ENCODE data around the gene PAX5. TPM values are rescaled to one million over a fixed set of nuclear protein-coding genes. Genes with fewer than 3 reads are reported as not detected.
"Not testable (repeated sequence)": the region's sequence is repeated elsewhere in the genome, so short reads cannot be mapped to it uniquely, and the experiment has no call there.

Gene PAX5
- 0.94 TPM for total RNA-seq
- polyA plus RNA-seq = under 1 TPM in 2 of 4 donors, not detected in 2; 0.02 to 0.15 TPM

GRCh38 chr9:37033682-37034304 lies at the start of gene PAX5:
Gene PAX5, minus strand, starts transcription at chr9:37034268. Its CDS starts 237 bp downstream, at chr9:37034031.
- no peak for ATAC-seq (ENCODE audit: low read depth in 2 of 2)
- H3K4me3 Mint-ChIP-seq = peak within 1 kb of the TSS; percentile 77 to 87 (median 81)
- H3K27ac Mint-ChIP-seq = peak within 1 kb of the TSS in 1 of 3 donors; percentile 84
- H3K36me3 Mint-ChIP-seq = no peaks in the 10 kb centered on the region
- H3K4me1 Mint-ChIP-seq = peaks cover 16 to 65% (median 24%) of the 10 kb centered on the region in 4 donors
- H3K4me3 ChIP-seq (ENCODE audit: low read depth, low read length) = no peak within 1 kb of the TSS
- no peak within 1 kb of the TSS for H3K27ac ChIP-seq (ENCODE audit: insufficient read depth, low read length, poor library complexity, severe bottlenecking)
- peaks cover 67% of the 10 kb centered on the region for H3K4me1 ChIP-seq (ENCODE audit: control insufficient read depth, insufficient read depth, low read length, poor library complexity, severe bottlenecking)
- DNase-seq = no peak
- H3K9me3 ChIP-seq (ENCODE audit: control insufficient read depth in 2 of 2, low read length in 2 of 2) = peaks cover 4 to 10% of the 10 kb centered on the region in 2 experiments
- no peaks in the 10 kb centered on the region for H3K36me3 ChIP-seq (ENCODE audit: control insufficient read depth, insufficient read depth, low read length)
- peaks cover 51% of the 10 kb centered on the region for H3K27me3 ChIP-seq (ENCODE audit: control insufficient read depth, insufficient read depth, low read length)
- H3K9me3 Mint-ChIP-seq = peaks cover 0 to 12% (median 4%) of the 10 kb centered on the region in 7 donors
- peaks cover 97% of the 10 kb centered on the region for H3K27me3 Mint-ChIP-seq

GRCh38 chr9:37083654-37084053 lies 49.6 kb upstream of the PAX5 start:
- DNase-seq = no peak
- no peaks in the 10 kb centered on the region for H3K9me3 ChIP-seq (ENCODE audit: control insufficient read depth in 2 of 2, low read length in 2 of 2)
- ATAC-seq (ENCODE audit: low read depth in 2 of 2) = no peak
- H3K4me1 Mint-ChIP-seq = peaks cover 43 to 68% (median 63%) of the 10 kb centered on the region in 4 donors
- no peak overlapping the region for H3K27ac ChIP-seq (ENCODE audit: insufficient read depth, low read length, poor library complexity, severe bottlenecking)
- peaks cover 5% of the 10 kb centered on the region for H3K27me3 Mint-ChIP-seq
- H3K4me3 Mint-ChIP-seq = peak overlapping the region; percentile 5 to 93 (median 44)
- H3K4me1 ChIP-seq (ENCODE audit: control insufficient read depth, insufficient read depth, low read length, poor library complexity, severe bottlenecking) = peaks cover 32% of the 10 kb centered on the region
- H3K36me3 Mint-ChIP-seq = peaks cover 30% of the 10 kb centered on the region
- peaks cover 25% of the 10 kb centered on the region for H3K36me3 ChIP-seq (ENCODE audit: control insufficient read depth, insufficient read depth, low read length)
- peaks cover 0 to 2% (median 0%) of the 10 kb centered on the region in 7 donors for H3K9me3 Mint-ChIP-seq
- H3K27ac Mint-ChIP-seq = peak overlapping the region in 1 of 3 donors; percentile 63
- no peaks in the 10 kb centered on the region for H3K27me3 ChIP-seq (ENCODE audit: control insufficient read depth, insufficient read depth, low read length)
- H3K4me3 ChIP-seq (ENCODE audit: low read depth, low read length) = no peak overlapping the region

- Mint-ChIP-seq H3K27me3 (peaks cover 5% of the 10 kb centered on the region), H3K4me3 (peak overlapping the region; percentile 80 to 97 (median 94)), H3K9me3 (peaks cover 0 to 3% (median 0%) of the 10 kb centered on the region in 7 donors), H3K36me3 (peaks cover 27% of the 10 kb centered on the region), H3K27ac (peak overlapping the region in 1 of 3 donors; percentile 97), H3K4me1 (peaks cover 44 to 67% (median 59%) of the 10 kb centered on the region in 4 donors)
- H3K4me1 ChIP-seq (ENCODE audit: control insufficient read depth, insufficient read depth, low read length, poor library complexity, severe bottlenecking) = peaks cover 32% of the 10 kb centered on the region
- H3K4me3 ChIP-seq (ENCODE audit: low read depth, low read length) = peak overlapping the region; percentile 41
- no peak for ATAC-seq (ENCODE audit: low read depth in 2 of 2)
- H3K36me3 ChIP-seq (ENCODE audit: control insufficient read depth, insufficient read depth, low read length) = peaks cover 12% of the 10 kb centered on the region
- DNase-seq = peak in 1 of 3 donors; percentile 13
- peaks cover 2% of the 10 kb centered on the region for H3K27me3 ChIP-seq (ENCODE audit: control insufficient read depth, insufficient read depth, low read length)
- H3K9me3 ChIP-seq (ENCODE audit: control insufficient read depth in 2 of 2, low read length in 2 of 2) = no peaks in the 10 kb centered on the region
- H3K27ac ChIP-seq (ENCODE audit: insufficient read depth, low read length, poor library complexity, severe bottlenecking) = no peak overlapping the region
Measured at GRCh38 chr9:37082214-37082765, 48.2 kb upstream of the PAX5 start.

- not testable (repeated sequence) for H3K36me3 ChIP-seq (ENCODE audit: control insufficient read depth, insufficient read depth, low read length); H3K9me3 Mint-ChIP-seq; H3K27ac ChIP-seq (ENCODE audit: insufficient read depth, low read length, poor library complexity, severe bottlenecking); H3K9me3 ChIP-seq (ENCODE audit: control insufficient read depth in 2 of 2, low read length in 2 of 2); H3K27me3 ChIP-seq (ENCODE audit: control insufficient read depth, insufficient read depth, low read length); DNase-seq; H3K27me3 Mint-ChIP-seq; ATAC-seq (ENCODE audit: low read depth in 2 of 2)
- Mint-ChIP-seq H3K36me3 (peaks cover 19% of the 10 kb centered on the region), H3K4me1 (peaks cover 44 to 67% (median 55%) of the 10 kb centered on the region in 4 donors), H3K4me3 (peak overlapping the region; percentile 51 to 97 (median 94)), H3K27ac (peak overlapping the region in 2 of 3 donors; percentile 78 to 97)
- Histone ChIP-seq H3K4me3 (ENCODE audit: low read depth, low read length) (peak overlapping the region; percentile 92), H3K4me1 (ENCODE audit: control insufficient read depth, insufficient read depth, low read length, poor library complexity, severe bottlenecking) (peaks cover 32% of the 10 kb centered on the region)
Measured at GRCh38 chr9:37081507-37081906, 47.4 kb upstream of the PAX5 start.

- peaks cover 14% of the 10 kb centered on the region for H3K27me3 Mint-ChIP-seq
- H3K9me3 Mint-ChIP-seq; H3K9me3 ChIP-seq (ENCODE audit: control insufficient read depth in 2 of 2, low read length in 2 of 2); ATAC-seq (ENCODE audit: low read depth in 2 of 2); H3K36me3 ChIP-seq (ENCODE audit: control insufficient read depth, insufficient read depth, low read length); DNase-seq; H3K27me3 ChIP-seq (ENCODE audit: control insufficient read depth, insufficient read depth, low read length): not testable (repeated sequence)
- H3K4me3 Mint-ChIP-seq = peak overlapping the region; percentile 93 to 98 (median 96)
- H3K36me3 Mint-ChIP-seq = peaks cover 12% of the 10 kb centered on the region
- peaks cover 32% of the 10 kb centered on the region for H3K4me1 ChIP-seq (ENCODE audit: control insufficient read depth, insufficient read depth, low read length, poor library complexity, severe bottlenecking)
- H3K27ac ChIP-seq (ENCODE audit: insufficient read depth, low read length, poor library complexity, severe bottlenecking) = peak overlapping the region; percentile 92
- peaks cover 35 to 60% (median 50%) of the 10 kb centered on the region in 4 donors for H3K4me1 Mint-ChIP-seq
- H3K4me3 ChIP-seq (ENCODE audit: low read depth, low read length) = peak overlapping the region; percentile 92
- peak overlapping the region; percentile 97 to 98 (median 97) for H3K27ac Mint-ChIP-seq
Measured at GRCh38 chr9:37080165-37080628, 46.1 kb upstream of the PAX5 start.

GRCh38 chr9:37079370-37080164 lies 45.5 kb upstream of the PAX5 start:
- peaks cover 30 to 54% (median 44%) of the 10 kb centered on the region in 4 donors for H3K4me1 Mint-ChIP-seq
- H3K9me3 ChIP-seq (ENCODE audit: control insufficient read depth in 2 of 2, low read length in 2 of 2) = no peaks in the 10 kb centered on the region
- H3K36me3 Mint-ChIP-seq = peaks cover 10% of the 10 kb centered on the region
- H3K27me3 ChIP-seq (ENCODE audit: control insufficient read depth, insufficient read depth, low read length) = peaks cover 4% of the 10 kb centered on the region
- peaks cover 19% of the 10 kb centered on the region for H3K27me3 Mint-ChIP-seq
- peaks cover 4% of the 10 kb centered on the region for H3K36me3 ChIP-seq (ENCODE audit: control insufficient read depth, insufficient read depth, low read length)
- DNase-seq (peak; percentile 91 to 96 (median 95)), ATAC-seq (ENCODE audit: low read depth in 2 of 2) (peak; percentile 97 to 98)
- peak overlapping the region; percentile 92 for H3K27ac ChIP-seq (ENCODE audit: insufficient read depth, low read length, poor library complexity, severe bottlenecking)
- peak overlapping the region; percentile 93 to 98 (median 96) for H3K4me3 Mint-ChIP-seq
- H3K27ac Mint-ChIP-seq = peak overlapping the region; percentile 97 to 98 (median 97)
- H3K4me3 ChIP-seq (ENCODE audit: low read depth, low read length) = peak overlapping the region; percentile 92
- H3K4me1 ChIP-seq (ENCODE audit: control insufficient read depth, insufficient read depth, low read length, poor library complexity, severe bottlenecking) = peaks cover 30% of the 10 kb centered on the region
- peaks cover 0 to 1% (median 0%) of the 10 kb centered on the region in 7 donors for H3K9me3 Mint-ChIP-seq

GRCh38 chr9:37074790-37075189 lies 40.7 kb upstream of the PAX5 start:
- not testable (repeated sequence) for H3K9me3 Mint-ChIP-seq; H3K4me3 Mint-ChIP-seq; H3K9me3 ChIP-seq (ENCODE audit: control insufficient read depth in 2 of 2, low read length in 2 of 2); H3K27ac Mint-ChIP-seq; H3K36me3 Mint-ChIP-seq; H3K27me3 ChIP-seq (ENCODE audit: control insufficient read depth, insufficient read depth, low read length); ATAC-seq (ENCODE audit: low read depth in 2 of 2); DNase-seq; H3K4me1 ChIP-seq (ENCODE audit: control insufficient read depth, insufficient read depth, low read length, poor library complexity, severe bottlenecking); H3K4me3 ChIP-seq (ENCODE audit: low read depth, low read length); H3K4me1 Mint-ChIP-seq; H3K27ac ChIP-seq (ENCODE audit: insufficient read depth, low read length, poor library complexity, severe bottlenecking); H3K36me3 ChIP-seq (ENCODE audit: control insufficient read depth, insufficient read depth, low read length)
- H3K27me3 Mint-ChIP-seq = peaks cover 24% of the 10 kb centered on the region

Data from CD4-positive, CD25-positive, alpha-beta regulatory T cell (primary cell).